Adrenal gland (tissue), 5 donors: ENCODE data around the gene COL23A1.

Source experiments
- POLR2A ChIP-seq, 2 donors: fragments of 450-650 bp; IDR thresholded peaks; one replicate each; pipeline ENCODE4 v1.6.1; 2017; ENCODE audit warnings: antibody characterized with exemption in 2 of 2, mild to moderate bottlenecking in 2 of 2, moderate library complexity in 1 of 2
- TF ChIP-seq, protein P1 (sequence below), 6 experiments: fragments of 450-650 bp in 4 of 6; fragments of 200-600 bp in 2 of 6; sonication (generic) in 1 of 6; IDR thresholded peaks; 1 replicate in 5 of 6; 2 replicates in 1 of 6; pipeline versions ENCODE4 v1.5.1 to v1.8.0; 2016 to 2021; ENCODE audit warnings: antibody characterized with exemption in 6 of 6, mild to moderate bottlenecking in 2 of 6, moderate library complexity in 1 of 6
- donor health status: DM: no; HTN: no; CAD: no.

DNA sequence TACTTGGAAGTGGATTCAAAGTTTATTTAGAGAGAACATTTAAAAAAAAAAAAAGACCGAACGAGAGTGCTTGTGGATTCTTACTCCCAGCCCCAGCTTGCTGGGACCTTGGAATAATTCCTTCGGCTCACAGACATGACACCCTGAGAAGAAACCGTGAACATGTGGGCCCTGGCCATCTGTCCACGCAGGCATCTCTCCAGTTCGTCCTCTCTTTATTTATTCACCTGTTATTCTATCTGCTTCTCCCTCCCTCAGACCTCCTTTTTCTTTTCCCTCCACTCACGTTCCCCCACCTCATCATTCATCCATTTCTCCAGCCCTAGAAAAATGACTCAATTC, 263.8 kb downstream of the COL23A1 start:
- TF ChIP-seq, protein P1, sequence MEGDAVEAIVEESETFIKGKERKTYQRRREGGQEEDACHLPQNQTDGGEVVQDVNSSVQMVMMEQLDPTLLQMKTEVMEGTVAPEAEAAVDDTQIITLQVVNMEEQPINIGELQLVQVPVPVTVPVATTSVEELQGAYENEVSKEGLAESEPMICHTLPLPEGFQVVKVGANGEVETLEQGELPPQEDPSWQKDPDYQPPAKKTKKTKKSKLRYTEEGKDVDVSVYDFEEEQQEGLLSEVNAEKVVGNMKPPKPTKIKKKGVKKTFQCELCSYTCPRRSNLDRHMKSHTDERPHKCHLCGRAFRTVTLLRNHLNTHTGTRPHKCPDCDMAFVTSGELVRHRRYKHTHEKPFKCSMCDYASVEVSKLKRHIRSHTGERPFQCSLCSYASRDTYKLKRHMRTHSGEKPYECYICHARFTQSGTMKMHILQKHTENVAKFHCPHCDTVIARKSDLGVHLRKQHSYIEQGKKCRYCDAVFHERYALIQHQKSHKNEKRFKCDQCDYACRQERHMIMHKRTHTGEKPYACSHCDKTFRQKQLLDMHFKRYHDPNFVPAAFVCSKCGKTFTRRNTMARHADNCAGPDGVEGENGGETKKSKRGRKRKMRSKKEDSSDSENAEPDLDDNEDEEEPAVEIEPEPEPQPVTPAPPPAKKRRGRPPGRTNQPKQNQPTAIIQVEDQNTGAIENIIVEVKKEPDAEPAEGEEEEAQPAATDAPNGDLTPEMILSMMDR (IDR thresholded peaks at IDR 0.05), result no peak
- TF ChIP-seq POLR2A (IDR thresholded peaks at IDR 0.05), result no peak
